Right lobe of liver (tissue), 6 donors: ENCODE measurements around the gene STK33. TPM values are rescaled to one million over a fixed set of nuclear protein-coding genes. Genes with fewer than 3 reads are reported as not detected.

Experiments used
- ATAC-seq, 4 donors: fragments of 200-7000 bp; cut with Tn5 transposase; one replicate each; pipeline ENCODE4 v1.9.1; 2020; ENCODE audit warnings: mild to moderate bottlenecking in 4 of 4, moderate library complexity in 4 of 4
- DNase-seq, 3 donors: peaks; one replicate each; pipeline ENCODE4 v3.0.0-alpha.2; 2020
- H3K27ac ChIP-seq, 3 donors: fragments of 200-600 bp; one replicate each; pipeline ENCODE4 v1.8.0; 2022
- H3K27me3 ChIP-seq, 2 donors: fragments of 200-600 bp; one replicate each; pipeline ENCODE4 v1.8.0; 2022
- H3K36me3 ChIP-seq, 4 donors: fragments of 200-600 bp; sonication (generic) in 1 of 4; one replicate each; pipeline versions ENCODE4 v1.5.1 to v1.8.0; 2017 to 2022; ENCODE audit warnings: control low read depth in 1 of 4
- H3K4me1 ChIP-seq, 4 donors: fragments of 200-600 bp; sonication (generic) in 1 of 4; one replicate each; pipeline versions ENCODE4 v1.5.1 to v1.8.0; 2017 to 2022; ENCODE audit warnings: control low read depth in 1 of 4
- H3K4me3 ChIP-seq, 3 donors: fragments of 200-600 bp; one replicate each; pipeline ENCODE4 v1.8.0; 2022
- H3K9me3 ChIP-seq, 4 donors: fragments of 200-600 bp; sonication (generic) in 1 of 4; one replicate each; pipeline versions ENCODE4 v1.5.1 to v1.8.0; 2017 to 2022; ENCODE audit warnings: control low read depth in 1 of 4
- POLR2A ChIP-seq: fragments of 450-650 bp; IDR thresholded peaks from one replicate; pipeline ENCODE4 v1.6.1; 2017; ENCODE audit warnings: antibody characterized with exemption, mild to moderate bottlenecking
- WGBS: methylation state at CpG from one replicate; pipeline ENCODE4 v1.1.6; 2018; ENCODE audit warnings: low coverage, low lambda C conversion rate; ENCODE audit not compliant: insufficient coverage; ENCODE audit errors: missing lambda C conversion rate; 5-methylcytosine and 5-hydroxymethylcytosine counted together
- intact Hi-C, 2 donors: fragments of 100-400 bp; cut with DNase I; formaldehyde crosslinking; loops; one replicate each; pipeline versions ENCODE4 v1.11.2 to v1.14.1; 2022
- total RNA-seq, 6 experiments: library from RNA; depleted of rRNA in 2 of 6; stranded (reverse); fragments of >200 nt in 2 of 6; fragmentation: NEBNext Ultra II Directional in 3 of 6; extraction: Animal tissue kit (Norgen Biotek cat#: 25700) in 3 of 6; gene quantifications; one replicate each; pipeline versions ENCODE4 v1.1.0 to v1.2.4, GENCODE V29; 2016 to 2023
- TF ChIP-seq, protein P1 (sequence below), 4 donors: fragments of 200-600 bp in 3 of 4; fragments of 450-650 bp in 1 of 4; IDR thresholded peaks; one replicate each; pipeline versions ENCODE4 v1.5.1 to v1.8.0; 2016 to 2022; ENCODE audit warnings: antibody characterized with exemption in 4 of 4, mild to moderate bottlenecking in 2 of 4
- donor health status: DM: no; HTN: yes; CAD: no.
- donor health status: DM: no; HTN: no; CAD: no.
- donor health status: DM: no; HTN: no; CAD: no.
- donor health status: DM: no; HTN: yes; CAD: no.
- donor health status: DM: no; HTN: yes; CAD: no.

STK33 gene
- total RNA-seq, 6 experiments from 2014 or later = 0.12 to 1.1 (median 0.42) TPM; not detected in 2

DNA sequence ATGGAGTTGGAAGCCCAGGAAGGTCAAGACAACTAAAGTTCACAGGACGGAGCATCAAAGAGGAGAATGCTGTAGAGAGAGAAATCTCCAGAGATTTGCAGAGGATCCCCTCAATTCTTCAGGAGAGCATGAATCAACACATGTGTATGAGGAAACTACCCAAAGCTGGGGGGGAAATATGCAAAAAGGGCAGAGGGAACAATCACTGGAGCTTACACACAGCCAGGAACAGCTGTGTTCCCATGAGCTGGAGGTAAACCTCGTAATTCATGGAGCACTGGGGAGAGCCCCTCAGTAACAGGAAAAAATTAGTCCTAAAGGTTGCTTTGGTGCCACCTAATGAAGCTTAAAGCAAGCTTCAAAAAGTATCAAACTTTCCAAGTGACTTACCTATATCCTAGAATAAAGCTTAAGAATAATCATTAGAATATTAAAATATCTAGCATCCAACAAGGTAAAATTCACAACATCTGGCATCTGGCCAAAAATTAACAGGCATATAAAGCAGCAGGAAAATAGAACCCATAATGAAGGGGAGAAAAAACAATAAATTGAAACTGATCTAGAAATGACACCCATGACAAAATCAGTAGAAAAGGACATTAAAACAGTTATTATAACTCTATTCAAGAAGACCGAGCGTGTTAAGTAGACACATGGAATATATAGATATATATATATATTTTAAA lies 134.2 kb downstream of the STK33 start:
- Histone ChIP-seq H3K36me3 (no peaks in the 10 kb centered on the region), H3K4me1 (no peaks in the 10 kb centered on the region), H3K27me3 (no peaks in the 10 kb centered on the region), H3K4me3 (no peak overlapping the region), H3K9me3 (no peaks in the 10 kb centered on the region), H3K27ac (no peak overlapping the region)
- no peak for TF ChIP-seq POLR2A
- TF ChIP-seq, protein P1, sequence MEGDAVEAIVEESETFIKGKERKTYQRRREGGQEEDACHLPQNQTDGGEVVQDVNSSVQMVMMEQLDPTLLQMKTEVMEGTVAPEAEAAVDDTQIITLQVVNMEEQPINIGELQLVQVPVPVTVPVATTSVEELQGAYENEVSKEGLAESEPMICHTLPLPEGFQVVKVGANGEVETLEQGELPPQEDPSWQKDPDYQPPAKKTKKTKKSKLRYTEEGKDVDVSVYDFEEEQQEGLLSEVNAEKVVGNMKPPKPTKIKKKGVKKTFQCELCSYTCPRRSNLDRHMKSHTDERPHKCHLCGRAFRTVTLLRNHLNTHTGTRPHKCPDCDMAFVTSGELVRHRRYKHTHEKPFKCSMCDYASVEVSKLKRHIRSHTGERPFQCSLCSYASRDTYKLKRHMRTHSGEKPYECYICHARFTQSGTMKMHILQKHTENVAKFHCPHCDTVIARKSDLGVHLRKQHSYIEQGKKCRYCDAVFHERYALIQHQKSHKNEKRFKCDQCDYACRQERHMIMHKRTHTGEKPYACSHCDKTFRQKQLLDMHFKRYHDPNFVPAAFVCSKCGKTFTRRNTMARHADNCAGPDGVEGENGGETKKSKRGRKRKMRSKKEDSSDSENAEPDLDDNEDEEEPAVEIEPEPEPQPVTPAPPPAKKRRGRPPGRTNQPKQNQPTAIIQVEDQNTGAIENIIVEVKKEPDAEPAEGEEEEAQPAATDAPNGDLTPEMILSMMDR (IDR thresholded peaks at IDR 0.05) = no peak
- ATAC-seq (no peak), DNase-seq (no peak)
- 67% methylated on average over 4 of the region's 4 CpGs for WGBS
- intact Hi-C loops = no loop called here

DNA sequence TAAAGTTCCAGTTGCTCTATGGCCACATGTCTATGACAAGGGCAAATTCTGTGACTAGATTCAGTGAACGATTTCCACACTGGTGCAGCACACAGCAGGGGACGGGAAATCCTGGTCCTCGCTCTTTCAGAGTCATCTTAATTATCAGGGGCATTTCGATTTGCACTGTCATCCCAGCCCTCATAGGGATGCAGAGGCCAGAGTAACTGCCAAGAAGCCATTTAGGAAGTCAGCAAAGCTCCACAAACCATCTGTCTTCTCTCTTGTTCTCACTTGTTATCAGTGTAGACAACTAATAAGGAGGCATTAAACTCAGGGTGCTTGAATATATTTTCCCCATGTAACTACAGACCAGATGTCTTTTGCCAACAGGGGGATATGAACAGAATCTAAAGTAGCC lies 151.7 kb downstream of the STK33 start:
- ATAC-seq (no peak), DNase-seq (no peak)
- intact Hi-C loops = no loop called here
- Histone ChIP-seq H3K36me3 (no peaks in the 10 kb centered on the region), H3K4me3 (no peak overlapping the region), H3K27ac (no peak overlapping the region), H3K9me3 (no peaks in the 10 kb centered on the region), H3K27me3 (no peaks in the 10 kb centered on the region), H3K4me1 (no peaks in the 10 kb centered on the region)
- no peak for TF ChIP-seq POLR2A
- TF ChIP-seq, protein P1 (IDR thresholded peaks at IDR 0.05) = no peak
- 16% methylated on average over 3 of the region's 4 CpGs for WGBS

DNA sequence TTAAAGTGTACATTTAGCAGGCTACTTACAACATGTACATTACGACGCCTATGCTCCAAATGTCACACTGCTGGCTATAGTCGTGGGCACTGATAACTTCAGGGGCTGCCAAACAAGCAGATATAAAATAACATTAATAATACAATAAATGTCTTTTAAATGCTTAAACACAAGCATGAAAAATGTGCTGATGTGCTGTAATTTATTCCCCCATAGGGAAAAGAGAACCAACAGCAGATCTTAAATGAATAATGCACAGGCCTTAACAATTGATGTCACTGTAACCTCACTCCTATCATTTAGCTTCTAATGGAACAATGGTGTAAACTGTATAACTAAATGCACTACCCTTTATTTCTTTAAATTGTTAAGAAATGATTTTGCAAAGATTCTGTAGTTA lies 153.4 kb downstream of the STK33 start:
- no peak for DNase-seq
- no peaks in the 10 kb centered on the region for H3K36me3 ChIP-seq
- no peaks in the 10 kb centered on the region for H3K9me3 ChIP-seq
- 70% methylated on average over 3 of the region's 3 CpGs for WGBS
- no peak for ATAC-seq
- intact Hi-C loops = no loop called here
- H3K27me3 ChIP-seq = no peaks in the 10 kb centered on the region
- H3K4me1 ChIP-seq = no peaks in the 10 kb centered on the region
- no peak overlapping the region for H3K4me3 ChIP-seq
- TF ChIP-seq, protein P1 (IDR thresholded peaks at IDR 0.05) = no peak
- TF ChIP-seq POLR2A = no peak
- no peak overlapping the region for H3K27ac ChIP-seq

DNA sequence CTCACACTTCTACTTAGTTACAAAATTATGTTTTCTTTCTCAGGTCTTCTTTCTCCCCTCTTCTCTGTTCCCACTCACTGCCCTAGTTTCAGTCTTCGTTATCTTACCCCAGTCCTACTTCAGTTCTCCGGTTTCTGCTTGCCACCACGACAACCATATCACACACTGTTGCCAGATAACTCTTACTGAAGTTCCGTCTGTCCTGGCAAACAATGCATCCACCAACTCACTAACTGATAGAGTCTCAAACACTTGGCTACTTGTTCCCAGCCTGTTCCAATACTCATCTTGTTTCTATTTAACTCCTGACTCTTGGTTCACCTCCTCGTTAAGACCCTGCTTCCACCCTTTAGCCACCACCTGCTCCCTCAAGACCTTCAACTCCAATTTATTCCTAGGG lies 164.5 kb downstream of the STK33 start:
- intact Hi-C loops = no loop called here
- H3K36me3 ChIP-seq = no peaks in the 10 kb centered on the region
- H3K4me3 ChIP-seq = no peak overlapping the region
- TF ChIP-seq POLR2A = no peak
- TF ChIP-seq, protein P1 (IDR thresholded peaks at IDR 0.05) = no peak
- DNase-seq (no peak), ATAC-seq (no peak)
- 46% methylated on average over 5 of the region's 5 CpGs for WGBS
- no peak overlapping the region for H3K27ac ChIP-seq
- H3K9me3 ChIP-seq = no peaks in the 10 kb centered on the region
- H3K4me1 ChIP-seq = no peaks in the 10 kb centered on the region
- no peaks in the 10 kb centered on the region for H3K27me3 ChIP-seq
